ENCODE measurements around the gene PKM.

The PKM gene

GRCh38 chr15:72153269-72154000, 77.6 kb downstream of the PKM start:
- DNase-seq: no peak

Measured in NCI-H524 treated with DMSO at 0.1 percent for 48 hours (cell line).